Measurements from ENCODE around the gene PFKFB3. TPM values are rescaled to one million over a fixed set of nuclear protein-coding genes. Genes with fewer than 3 reads are reported as not detected.

PFKFB3 gene
- total and polyA plus RNA-seq, 7 donors: 25.4 to 704 (median 163) TPM

DNA sequence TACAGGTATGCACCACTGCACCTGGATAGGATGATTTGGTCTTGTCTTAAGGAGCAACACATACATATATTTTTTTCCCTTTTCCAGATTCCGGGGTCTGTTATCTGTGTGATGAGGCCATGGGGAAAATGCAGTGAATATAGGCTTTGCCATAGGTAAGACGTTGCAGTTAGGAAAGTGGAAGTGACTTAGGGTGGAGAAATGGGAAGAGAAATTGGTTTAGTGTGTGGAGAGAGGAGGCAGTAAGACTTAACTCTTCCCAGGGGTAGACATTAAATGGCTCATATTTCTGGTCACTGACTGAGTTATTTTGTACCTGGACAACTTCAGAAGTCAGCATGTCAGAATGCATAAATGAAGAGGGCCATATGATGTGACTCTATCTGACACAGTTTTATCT lies 66.7 kb downstream of the PFKFB3 start:
- H3K27me3 ChIP-seq (ENCODE audit: insufficient read depth in 3 of 3, low read length in 2 of 3): no peaks in the 10 kb centered on the region
- TF ChIP-seq, protein P1, sequence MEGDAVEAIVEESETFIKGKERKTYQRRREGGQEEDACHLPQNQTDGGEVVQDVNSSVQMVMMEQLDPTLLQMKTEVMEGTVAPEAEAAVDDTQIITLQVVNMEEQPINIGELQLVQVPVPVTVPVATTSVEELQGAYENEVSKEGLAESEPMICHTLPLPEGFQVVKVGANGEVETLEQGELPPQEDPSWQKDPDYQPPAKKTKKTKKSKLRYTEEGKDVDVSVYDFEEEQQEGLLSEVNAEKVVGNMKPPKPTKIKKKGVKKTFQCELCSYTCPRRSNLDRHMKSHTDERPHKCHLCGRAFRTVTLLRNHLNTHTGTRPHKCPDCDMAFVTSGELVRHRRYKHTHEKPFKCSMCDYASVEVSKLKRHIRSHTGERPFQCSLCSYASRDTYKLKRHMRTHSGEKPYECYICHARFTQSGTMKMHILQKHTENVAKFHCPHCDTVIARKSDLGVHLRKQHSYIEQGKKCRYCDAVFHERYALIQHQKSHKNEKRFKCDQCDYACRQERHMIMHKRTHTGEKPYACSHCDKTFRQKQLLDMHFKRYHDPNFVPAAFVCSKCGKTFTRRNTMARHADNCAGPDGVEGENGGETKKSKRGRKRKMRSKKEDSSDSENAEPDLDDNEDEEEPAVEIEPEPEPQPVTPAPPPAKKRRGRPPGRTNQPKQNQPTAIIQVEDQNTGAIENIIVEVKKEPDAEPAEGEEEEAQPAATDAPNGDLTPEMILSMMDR (IDR thresholded peaks at IDR 0.05): no peak
- H3K4me1 ChIP-seq: no peaks in the 10 kb centered on the region
- no peaks in the 10 kb centered on the region for H3K36me3 ChIP-seq (ENCODE audit: insufficient read depth in 1 of 2, low read depth in 1 of 2)
- WGBS, 3 donors: 81 to 85% (median 83%) methylated on average over 2 of the region's 2 CpGs
- no peak for ATAC-seq
- no peak overlapping the region for H3K27ac ChIP-seq
- intact Hi-C loops (cut with DNase I): no loop called here
- no peaks in the 10 kb centered on the region for H3K9me3 ChIP-seq
- DNase-seq: no peak
- no peak overlapping the region for H3K4me3 ChIP-seq

DNA sequence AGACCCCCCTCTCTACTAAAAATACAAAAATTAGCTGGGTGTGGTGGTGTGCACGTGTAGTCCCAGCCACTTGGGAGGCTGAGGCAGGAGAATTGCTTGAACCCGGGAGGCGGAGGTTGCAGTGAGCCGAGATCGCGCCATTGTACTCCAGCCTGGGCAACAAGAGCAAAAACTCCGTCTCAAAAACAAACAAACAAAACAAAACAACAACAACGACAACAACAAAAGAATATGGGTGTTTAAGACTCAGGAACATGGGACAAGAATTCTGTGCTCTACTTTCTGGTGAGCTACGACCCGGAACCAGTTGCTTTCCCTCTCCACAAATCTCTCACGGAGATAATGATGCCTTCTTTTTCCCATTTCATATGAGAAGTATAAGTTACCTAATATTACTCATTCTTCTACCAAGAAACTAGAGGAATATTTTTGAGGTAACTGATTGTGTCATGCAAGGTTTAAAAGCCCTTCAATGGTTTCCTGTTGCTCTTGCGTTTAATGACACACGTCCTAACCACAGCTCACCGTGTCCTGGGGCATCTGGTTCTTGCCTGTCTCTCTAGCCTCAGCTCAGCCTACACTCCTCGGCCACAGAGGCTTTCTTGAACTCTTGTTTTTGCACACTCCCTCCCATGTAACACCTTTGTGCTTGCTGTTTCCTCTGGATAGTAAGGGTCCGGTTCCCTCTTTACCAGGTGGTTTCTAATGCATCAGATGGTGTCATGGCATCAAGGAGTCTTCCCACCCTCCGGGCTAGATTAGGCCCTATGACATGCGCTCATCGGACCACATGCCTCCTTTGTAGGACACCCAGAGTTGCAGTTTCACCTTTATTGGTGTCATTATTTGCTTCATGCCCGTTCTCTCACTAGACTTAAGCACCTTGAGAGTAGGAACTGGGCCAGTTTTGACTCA lies 67.5 kb downstream of the PFKFB3 start:
- no peak for ATAC-seq
- 87 to 88% (median 87%) methylated on average over 20 of the region's 20 CpGs for WGBS, 3 donors
- no peaks in the 10 kb centered on the region for H3K9me3 ChIP-seq
- no peak overlapping the region for H3K27ac ChIP-seq
- no peaks in the 10 kb centered on the region for H3K27me3 ChIP-seq (ENCODE audit: insufficient read depth in 3 of 3, low read length in 2 of 3)
- H3K4me1 ChIP-seq: no peaks in the 10 kb centered on the region
- intact Hi-C loops (cut with DNase I): no loop called here
- no peak overlapping the region for H3K4me3 ChIP-seq
- no peaks in the 10 kb centered on the region for H3K36me3 ChIP-seq (ENCODE audit: insufficient read depth in 1 of 2, low read depth in 1 of 2)
- DNase-seq: no peak
- TF ChIP-seq, protein P1 (IDR thresholded peaks at IDR 0.05): no peak

DNA sequence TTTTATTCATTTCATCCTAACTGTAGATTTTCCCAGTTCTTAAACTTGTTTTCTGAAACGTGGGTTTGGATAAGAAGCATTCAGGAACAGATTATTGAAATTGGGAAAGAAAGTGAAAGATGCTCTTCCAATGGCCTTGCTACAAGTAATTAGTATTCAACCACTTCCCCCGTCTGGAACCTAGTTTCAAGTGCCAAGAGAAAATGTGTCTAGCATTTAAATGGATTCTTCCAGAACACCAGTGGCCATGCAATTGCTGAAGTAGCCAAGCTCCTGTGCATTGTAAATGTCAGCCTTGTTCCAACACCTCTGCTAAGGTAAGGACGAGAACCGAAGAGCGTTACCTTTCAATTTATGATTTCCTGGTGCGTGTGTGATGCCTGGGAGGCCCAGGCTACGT lies 68.2 kb downstream of the PFKFB3 start:
- TF ChIP-seq, protein P1 (IDR thresholded peaks at IDR 0.05): no peak
- peaks cover 4% of the 10 kb centered on the region for H3K4me1 ChIP-seq
- no peaks in the 10 kb centered on the region for H3K36me3 ChIP-seq (ENCODE audit: insufficient read depth in 1 of 2, low read depth in 1 of 2)
- ATAC-seq (no peak), DNase-seq (no peak)
- no peaks in the 10 kb centered on the region for H3K27me3 ChIP-seq (ENCODE audit: insufficient read depth in 3 of 3, low read length in 2 of 3)
- H3K4me3 ChIP-seq: no peak overlapping the region
- H3K27ac ChIP-seq: no peak overlapping the region
- WGBS, 3 donors: 50 to 65% (median 52%) methylated on average over 7 of the region's 7 CpGs
- no peaks in the 10 kb centered on the region for H3K9me3 ChIP-seq
- intact Hi-C loops (cut with DNase I): no loop called here

DNA sequence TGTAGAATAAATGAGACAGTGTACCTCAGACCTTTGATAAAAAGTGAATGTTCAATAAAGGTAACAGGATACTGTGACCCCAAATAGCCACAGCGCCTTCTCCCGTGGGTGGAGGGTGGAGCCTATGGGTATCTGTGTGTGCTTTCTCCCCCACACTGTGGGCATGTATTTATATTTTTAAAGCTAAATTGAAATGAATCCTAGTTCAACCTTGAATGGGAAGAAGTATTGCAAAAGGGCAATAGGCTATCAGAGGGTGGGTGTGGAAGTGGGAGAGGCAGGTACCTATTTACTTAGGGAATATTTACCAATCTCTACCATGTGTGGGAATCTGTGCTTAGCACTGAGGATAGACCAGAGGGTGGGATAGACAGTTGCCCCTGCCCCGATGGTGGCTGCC lies 68.9 kb downstream of the PFKFB3 start:
- H3K27ac ChIP-seq: no peak overlapping the region
- TF ChIP-seq, protein P1 (IDR thresholded peaks at IDR 0.05): no peak
- H3K9me3 ChIP-seq: no peaks in the 10 kb centered on the region
- intact Hi-C loops (cut with DNase I): no loop called here
- ATAC-seq (no peak), DNase-seq (no peak)
- no peaks in the 10 kb centered on the region for H3K27me3 ChIP-seq (ENCODE audit: insufficient read depth in 3 of 3, low read length in 2 of 3)
- 81 to 90% (median 84%) methylated on average over 3 of the region's 3 CpGs for WGBS, 3 donors
- no peaks in the 10 kb centered on the region for H3K36me3 ChIP-seq (ENCODE audit: insufficient read depth in 1 of 2, low read depth in 1 of 2)
- peaks cover 6% of the 10 kb centered on the region for H3K4me1 ChIP-seq
- H3K4me3 ChIP-seq: no peak overlapping the region

Data from psoas muscle (tissue), 8 donors.